Stimulated activated naive CD8-positive, alpha-beta T cell treated with anti-CD3 and anti-CD28 coated beads, Interleukin-15, amount 100 ng/mL, for 72 hours (primary cell): ENCODE results near the gene PDE6B.
"Not testable (repeated sequence)": the region's sequence is repeated elsewhere in the genome, so short reads cannot be mapped to it uniquely, and the experiment has no call there.

ENCODE experiments used
- ATAC-seq: fragments of 150-1000 bp; cut with Tn5 transposase; 2 replicates; pipeline ENCODE4 v1.10.0; 2021; ENCODE audit warnings: mild to moderate bottlenecking, moderate library complexity
- DNase-seq, 2 donors: peaks; one replicate each; pipeline ENCODE4 v3.0.0; 2021 to 2022
- H3K27ac Mint-ChIP-seq, 2 donors: one replicate each; pipeline ENCODE4 v1.8.0; 2022; ENCODE audit warnings: mild to moderate bottlenecking in 2 of 2, mixed read lengths in 2 of 2, moderate library complexity in 2 of 2
- H3K27me3 Mint-ChIP-seq: one replicate; pipeline ENCODE4 v1.8.0; 2022; ENCODE audit warnings: mixed read lengths
- H3K4me1 Mint-ChIP-seq: one replicate; pipeline ENCODE4 v1.8.0; 2022; ENCODE audit warnings: mild to moderate bottlenecking, mixed read lengths
- H3K4me3 Mint-ChIP-seq, 2 donors: one replicate each; pipeline ENCODE4 v1.8.0; 2022; ENCODE audit warnings: mild to moderate bottlenecking in 2 of 2, mixed read lengths in 2 of 2, moderate library complexity in 1 of 2
- H3K9me3 Mint-ChIP-seq, 2 donors: one replicate each; pipeline ENCODE4 v1.8.0; 2022; ENCODE audit warnings: mixed read lengths in 2 of 2

Gene PDE6B

DNA sequence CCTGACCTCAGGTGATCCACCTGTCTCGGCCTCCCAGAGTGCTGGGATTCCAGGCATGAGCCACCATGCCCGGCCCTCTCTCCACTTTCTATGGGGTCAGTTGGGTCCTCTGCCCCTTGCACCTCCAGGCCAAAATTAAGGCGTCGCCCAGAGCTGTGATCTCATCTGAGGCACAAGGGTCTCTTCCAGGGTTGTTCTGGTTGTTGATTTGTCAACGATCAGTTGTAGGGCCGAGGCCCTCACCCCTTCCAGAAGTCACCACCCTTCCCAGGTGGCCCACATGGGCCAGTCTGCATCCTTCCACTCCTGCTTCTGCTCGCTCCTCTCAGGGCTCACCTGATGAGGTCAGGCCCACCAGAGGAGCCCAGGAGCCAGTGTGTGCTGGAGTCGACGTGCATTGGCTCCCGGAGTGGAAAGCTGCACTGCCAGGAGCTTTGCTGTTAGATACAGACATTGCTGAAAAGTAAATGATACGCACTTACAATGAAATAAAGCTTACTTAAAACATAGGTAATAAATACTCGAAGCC lies 35.0 kb upstream of the PDE6B start:
- DNase-seq = no peak
- H3K27ac Mint-ChIP-seq = no peak overlapping the region
- ATAC-seq = no peak
- no peaks in the 10 kb centered on the region for H3K4me1 Mint-ChIP-seq
- peaks cover 57% of the 10 kb centered on the region for H3K27me3 Mint-ChIP-seq
- no peak overlapping the region for H3K4me3 Mint-ChIP-seq
- H3K9me3 Mint-ChIP-seq = peaks cover 7 to 12% of the 10 kb centered on the region in 2 donors

GRCh38 chr4:592178-592577 lies 33.2 kb upstream of the PDE6B start:
- not testable (repeated sequence) for ATAC-seq, H3K4me3 Mint-ChIP-seq, DNase-seq, H3K27ac Mint-ChIP-seq, H3K4me1 Mint-ChIP-seq
- Mint-ChIP-seq H3K9me3 (peaks cover 11 to 13% of the 10 kb centered on the region in 2 donors), H3K27me3 (peaks cover 58% of the 10 kb centered on the region)

DNA sequence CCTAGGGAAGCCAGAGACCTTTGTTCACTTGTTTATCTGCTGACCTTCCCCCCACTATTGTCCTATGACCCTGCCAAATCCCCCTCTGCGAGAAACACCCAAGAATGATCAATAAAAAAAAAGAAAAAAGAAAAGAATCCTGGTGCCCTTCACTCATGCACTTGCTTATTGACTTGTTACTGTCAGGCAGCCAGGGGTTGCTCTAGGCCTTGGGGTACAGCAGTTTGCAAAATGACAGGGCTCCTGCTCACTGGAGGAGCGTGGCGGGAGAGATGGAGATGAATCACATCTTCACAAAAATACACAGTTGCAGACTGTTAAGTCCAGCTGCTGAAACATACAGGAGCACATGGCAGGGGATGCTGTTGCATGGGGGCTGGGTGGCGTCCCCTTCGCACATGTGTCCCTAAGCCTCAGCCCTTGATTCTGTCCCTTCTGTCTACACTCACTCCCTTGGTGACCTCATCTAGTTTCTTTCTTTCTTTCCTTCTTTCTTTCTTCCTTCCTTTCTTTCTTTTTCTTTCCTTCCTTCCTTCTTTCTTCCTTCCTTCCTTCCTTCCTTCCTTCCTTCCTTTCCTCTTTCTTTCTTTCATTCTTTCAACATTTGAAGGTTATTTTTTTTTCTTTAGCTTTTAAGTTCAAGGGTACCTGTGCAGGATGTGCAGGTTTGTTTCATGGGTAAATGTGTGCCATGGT lies 32.4 kb upstream of the PDE6B start:
- peaks cover 58% of the 10 kb centered on the region for H3K27me3 Mint-ChIP-seq
- ATAC-seq = no peak
- no peak for DNase-seq
- H3K9me3 Mint-ChIP-seq = peaks cover 11 to 13% of the 10 kb centered on the region in 2 donors
- H3K4me3 Mint-ChIP-seq = no peak overlapping the region
- H3K27ac Mint-ChIP-seq = peak overlapping the region in 1 of 2 donors; percentile 40
- no peaks in the 10 kb centered on the region for H3K4me1 Mint-ChIP-seq

- Mint-ChIP-seq H3K4me1 (peaks cover 30% of the 10 kb centered on the region), H3K9me3 (peaks cover 8 to 11% of the 10 kb centered on the region in 2 donors), H3K27me3 (peaks cover 75% of the 10 kb centered on the region), H3K4me3 (no peak overlapping the region), H3K27ac (no peak overlapping the region)
- no peak for DNase-seq
- no peak for ATAC-seq
Measured at GRCh38 chr4:598925-599324, 26.4 kb upstream of the PDE6B start.

- no peak for DNase-seq
- Mint-ChIP-seq H3K4me3 (no peak overlapping the region), H3K4me1 (peaks cover 36% of the 10 kb centered on the region), H3K27ac (no peak overlapping the region), H3K9me3 (peaks cover 8 to 11% of the 10 kb centered on the region in 2 donors), H3K27me3 (peaks cover 69% of the 10 kb centered on the region)
- ATAC-seq = no peak
Measured at GRCh38 chr4:600166-600565, 25.2 kb upstream of the PDE6B start.

DNA sequence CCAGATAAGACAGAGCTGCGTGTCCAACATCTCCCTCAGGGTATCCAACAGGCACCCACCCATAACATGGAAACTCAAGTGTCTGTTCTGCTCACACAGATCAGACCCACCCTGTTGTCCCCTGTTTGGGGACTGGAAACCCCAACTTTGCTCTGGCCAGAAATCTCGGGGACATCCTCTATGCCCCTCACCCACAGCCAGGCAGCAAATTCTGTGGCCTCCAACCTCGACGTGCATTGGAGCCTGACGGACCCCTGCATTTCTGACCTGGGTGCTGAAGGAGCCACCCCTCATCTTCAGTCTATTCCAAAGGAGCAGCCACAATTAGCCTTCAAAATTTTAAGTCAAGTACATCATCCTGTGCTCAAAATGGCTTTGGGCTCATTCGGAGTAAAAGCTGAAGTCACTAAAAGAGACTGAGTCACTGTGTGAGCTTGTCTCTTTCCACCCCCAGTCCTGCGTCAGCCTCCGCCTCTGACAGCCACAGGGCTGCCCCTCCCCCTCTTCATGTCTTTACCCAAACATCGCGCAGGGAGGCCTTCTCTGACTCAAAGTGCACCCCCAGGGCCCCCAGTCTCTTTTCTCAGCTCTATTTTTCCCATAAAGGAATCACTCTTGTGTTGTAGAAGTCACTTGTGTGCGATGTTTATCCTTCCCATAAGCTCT lies 24.4 kb upstream of the PDE6B start:
- H3K9me3 Mint-ChIP-seq = peaks cover 0 to 6% of the 10 kb centered on the region in 2 donors
- ATAC-seq (peak; percentile 73), DNase-seq (peak; percentile 25 to 44)
- H3K27me3 Mint-ChIP-seq = peaks cover 67% of the 10 kb centered on the region
- peak overlapping the region in 1 of 2 donors; percentile 3 for H3K4me3 Mint-ChIP-seq
- peak overlapping the region in 1 of 2 donors; percentile 1 for H3K27ac Mint-ChIP-seq
- peaks cover 43% of the 10 kb centered on the region for H3K4me1 Mint-ChIP-seq

DNA sequence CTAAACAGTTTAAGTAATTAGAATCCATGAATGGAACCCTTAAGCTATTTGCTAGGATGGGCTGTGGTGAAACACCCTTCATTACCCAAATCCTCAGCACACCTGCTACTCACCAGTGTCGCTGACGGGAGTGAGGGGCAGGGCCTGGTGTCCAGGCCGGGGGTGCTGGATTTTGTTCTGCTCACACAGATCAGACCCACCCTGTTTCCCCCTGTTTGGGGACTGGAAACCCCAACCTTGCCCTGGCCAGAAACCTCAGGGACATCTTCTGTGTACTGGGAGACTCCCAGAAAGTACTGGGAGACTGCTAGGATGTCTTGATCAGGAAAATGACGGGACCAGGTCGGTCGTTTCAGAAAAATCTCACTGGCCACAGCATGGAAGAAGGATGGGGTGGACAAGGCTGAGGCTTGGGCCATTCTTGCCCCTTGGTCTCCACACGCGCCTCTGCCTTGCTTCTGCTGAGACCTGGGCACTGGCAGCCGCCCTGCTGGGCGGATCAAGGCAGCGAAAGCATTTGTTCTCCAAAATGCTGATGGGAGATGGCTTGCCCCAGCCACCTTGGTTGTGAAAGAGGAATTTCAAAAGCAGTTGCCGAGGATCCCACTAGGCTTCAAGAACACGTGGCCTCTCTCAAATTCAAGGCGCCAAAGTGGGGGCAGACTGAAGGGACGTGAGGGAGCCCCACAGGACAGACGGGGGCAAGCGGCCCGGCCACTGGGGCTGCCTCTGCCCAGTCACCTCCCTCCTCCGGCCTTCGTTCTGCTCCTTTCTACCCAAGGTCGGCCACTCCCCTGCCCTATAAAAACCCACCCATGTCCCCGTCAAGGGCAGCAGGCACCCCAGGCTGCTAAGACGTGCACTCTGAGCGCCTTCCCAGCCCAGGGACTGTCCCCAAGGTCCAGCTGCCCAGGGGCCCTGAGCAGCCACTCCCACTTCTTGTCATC lies 23.5 kb upstream of the PDE6B start:
- DNase-seq (no peak), ATAC-seq (no peak)
- H3K9me3 Mint-ChIP-seq = peaks cover 0 to 1% of the 10 kb centered on the region in 2 donors
- H3K4me3 Mint-ChIP-seq = no peak overlapping the region
- H3K4me1 Mint-ChIP-seq = peaks cover 43% of the 10 kb centered on the region
- peaks cover 60% of the 10 kb centered on the region for H3K27me3 Mint-ChIP-seq
- H3K27ac Mint-ChIP-seq = no peak overlapping the region

DNA sequence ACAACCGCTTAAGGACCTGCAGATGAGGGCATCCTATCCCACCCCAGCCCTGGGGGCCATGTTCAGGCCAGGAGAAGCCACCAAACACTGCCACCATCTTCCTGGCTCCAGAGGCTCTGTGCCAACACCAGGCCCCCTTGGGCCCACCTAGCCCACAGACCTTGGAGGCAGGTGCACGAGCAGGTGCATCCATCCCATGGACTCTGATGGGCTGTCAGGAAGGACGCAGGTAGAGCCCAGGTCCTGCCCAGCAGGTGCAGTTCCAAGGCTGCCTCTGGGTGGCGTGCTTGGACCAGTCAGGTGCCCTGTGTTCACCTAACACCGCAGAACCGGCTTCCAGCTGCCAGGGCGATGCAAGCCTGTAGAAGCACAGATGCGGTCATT lies 22.8 kb upstream of the PDE6B start:
- Mint-ChIP-seq H3K27ac (no peak overlapping the region), H3K4me1 (peaks cover 43% of the 10 kb centered on the region), H3K4me3 (peak overlapping the region in 1 of 2 donors; percentile 4), H3K9me3 (no peaks in the 10 kb centered on the region), H3K27me3 (peaks cover 53% of the 10 kb centered on the region)
- peak; percentile 75 to 82 for DNase-seq
- ATAC-seq = peak; percentile 89

- Mint-ChIP-seq H3K9me3 (peaks cover 0 to under 1% of the 10 kb centered on the region in 2 donors), H3K27me3 (peaks cover 45% of the 10 kb centered on the region), H3K4me1 (peaks cover 43% of the 10 kb centered on the region), H3K27ac (peak overlapping the region in 1 of 2 donors; percentile 68), H3K4me3 (peak overlapping the region in 1 of 2 donors; percentile 1)
- DNase-seq (peak in 1 of 2 donors; percentile 34), ATAC-seq (peak; percentile 58)
Measured at GRCh38 chr4:604131-604530, 21.2 kb upstream of the PDE6B start.

DNA sequence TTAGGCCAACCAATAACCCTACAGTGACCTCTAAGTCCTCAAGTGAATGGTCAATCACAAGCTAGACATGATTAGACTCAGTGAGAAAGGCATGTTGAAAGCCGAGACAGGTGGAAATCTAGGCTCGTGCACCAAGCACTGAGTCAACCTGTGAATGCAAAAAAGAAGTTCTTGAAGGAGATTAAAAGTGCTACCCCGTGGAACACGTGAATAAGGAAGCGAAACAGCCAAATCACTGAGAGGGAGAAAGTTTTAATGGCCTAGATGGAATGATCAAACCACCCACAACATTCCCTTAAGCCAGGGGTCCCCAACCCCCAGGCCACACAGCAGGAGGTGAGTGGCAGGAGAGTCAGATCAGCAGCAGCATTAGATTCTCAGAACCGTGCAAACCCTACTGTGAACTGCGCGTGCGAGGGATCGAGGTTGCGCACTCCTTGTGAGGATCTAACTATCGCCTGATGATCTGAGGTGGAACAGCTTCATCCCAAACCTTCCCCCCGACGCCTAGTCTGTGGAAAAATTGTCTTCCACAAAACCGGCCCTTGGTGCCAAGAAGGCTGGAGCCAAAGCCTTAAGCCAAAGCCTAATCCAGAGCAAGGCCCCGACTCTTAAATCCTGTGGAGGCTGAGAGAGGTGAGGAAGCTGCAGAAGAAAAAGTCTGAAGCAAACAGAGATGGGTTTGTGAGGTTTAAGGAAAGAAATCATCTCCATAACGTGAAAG lies 19.5 kb upstream of the PDE6B start:
- peaks cover 50% of the 10 kb centered on the region for H3K27me3 Mint-ChIP-seq
- peaks cover 5 to 8% of the 10 kb centered on the region in 2 donors for H3K9me3 Mint-ChIP-seq
- no peak overlapping the region for H3K4me3 Mint-ChIP-seq
- H3K27ac Mint-ChIP-seq = no peak overlapping the region
- peaks cover 40% of the 10 kb centered on the region for H3K4me1 Mint-ChIP-seq
- DNase-seq (no peak), ATAC-seq (no peak)

DNA sequence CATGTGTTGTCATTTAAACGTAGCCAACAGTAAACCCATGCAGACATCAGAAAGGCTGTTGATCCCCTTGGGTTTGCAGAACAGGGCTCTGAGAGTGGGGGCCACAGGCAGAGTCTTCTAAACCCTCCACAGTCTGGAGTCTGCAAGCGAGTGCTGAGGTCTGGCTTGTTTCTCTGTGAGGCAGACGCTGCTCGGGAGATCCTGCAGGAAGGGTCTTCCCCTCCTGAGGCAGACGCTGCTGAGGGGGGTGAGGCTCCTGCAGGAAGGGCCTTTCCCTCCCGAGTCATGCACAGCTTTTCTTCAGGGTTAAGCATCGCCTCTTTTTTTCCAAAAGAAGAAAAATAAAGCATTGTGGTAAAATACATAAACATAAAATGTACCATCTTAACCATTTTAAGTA lies 17.1 kb upstream of the PDE6B start:
- peaks cover 42% of the 10 kb centered on the region for H3K27me3 Mint-ChIP-seq
- peaks cover 18% of the 10 kb centered on the region for H3K4me1 Mint-ChIP-seq
- ATAC-seq (no peak), DNase-seq (no peak)
- H3K27ac Mint-ChIP-seq = no peak overlapping the region
- H3K9me3 Mint-ChIP-seq = peaks cover 5 to 8% of the 10 kb centered on the region in 2 donors
- H3K4me3 Mint-ChIP-seq = no peak overlapping the region

GRCh38 chr4:609400-610050 lies 15.8 kb upstream of the PDE6B start:
- Mint-ChIP-seq H3K4me3 (no peak overlapping the region), H3K4me1 (peaks cover 9% of the 10 kb centered on the region), H3K27me3 (peaks cover 55% of the 10 kb centered on the region), H3K27ac (no peak overlapping the region), H3K9me3 (peaks cover 5 to 8% of the 10 kb centered on the region in 2 donors)
- DNase-seq (no peak), ATAC-seq (no peak)

DNA sequence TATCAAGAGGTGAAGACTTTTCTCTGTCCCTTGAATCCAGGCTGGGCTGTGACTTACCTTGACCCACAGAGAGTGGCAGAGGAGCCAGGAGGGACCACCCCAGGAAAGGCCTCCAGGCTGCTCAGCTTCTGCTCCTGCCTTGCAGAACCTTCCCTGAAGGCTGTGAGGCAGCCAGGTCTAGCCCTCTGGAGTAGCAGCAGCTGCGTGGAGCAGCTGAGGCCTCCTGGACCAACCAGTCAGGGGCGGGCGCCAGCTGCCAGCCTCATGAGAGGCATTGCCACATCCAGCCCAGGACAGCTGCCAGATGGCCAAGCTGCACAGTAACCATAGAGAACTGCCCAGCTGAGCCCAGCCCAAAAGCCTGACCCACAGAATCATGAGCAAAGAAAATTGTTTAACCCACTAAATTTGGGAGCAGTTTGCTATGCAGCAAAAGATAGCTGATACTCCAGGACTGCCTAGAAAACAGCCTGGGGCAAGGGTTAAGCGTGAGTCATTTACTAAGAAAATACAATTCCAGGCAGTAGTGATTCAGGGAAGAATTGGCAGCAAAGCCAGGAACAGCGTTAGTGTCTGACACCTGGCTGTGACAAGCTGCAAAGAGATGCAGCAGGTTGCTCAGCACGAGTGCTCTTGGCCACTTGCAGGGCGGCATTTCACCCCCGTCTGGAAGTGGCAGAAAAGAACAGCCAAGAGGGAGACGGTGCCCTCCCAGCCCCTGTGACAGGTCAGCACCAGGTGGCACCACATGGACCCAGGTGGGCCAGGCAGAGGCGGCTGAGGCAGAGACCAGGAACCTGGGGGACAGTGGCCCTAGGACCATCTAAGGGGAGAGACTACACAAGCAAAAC lies 14.7 kb upstream of the PDE6B start:
- H3K9me3 Mint-ChIP-seq = peaks cover 5 to 8% of the 10 kb centered on the region in 2 donors
- no peak overlapping the region for H3K4me3 Mint-ChIP-seq
- no peak overlapping the region for H3K27ac Mint-ChIP-seq
- H3K4me1 Mint-ChIP-seq = peaks cover 2% of the 10 kb centered on the region
- H3K27me3 Mint-ChIP-seq = peaks cover 63% of the 10 kb centered on the region
- no peak for ATAC-seq
- no peak for DNase-seq
